OCI-LY7 (cell line): ENCODE results near the gene SPPL2B. TPM values are rescaled to one million over a fixed set of nuclear protein-coding genes. Genes with fewer than 3 reads are reported as not detected.

Source experiments
- BruUV-seq: library from RNA; stranded (reverse); fragments of 400-500 nt; replicated peaks from 2 replicates; lab custom pipeline; 2021; lab: Mats Ljungman, UMichigan
- CTCF ChIA-PET: fragments of 300-600 bp; sonication (Branson Sonifier 250); formaldehyde crosslinking; loops from one replicate; lab custom pipeline; 2022; ENCODE audit warnings: antibody characterized with exemption; ENCODE audit not compliant: unreplicated experiment; lab: Charles Lee
- POLR2A ChIA-PET: fragments of 300-600 bp; sonication (Branson Sonifier 250); formaldehyde crosslinking; loops from one replicate; lab custom pipeline; 2022; ENCODE audit warnings: antibody characterized with exemption; lab: Charles Lee
- DNase-seq: peaks from one replicate; pipeline ENCODE4 v3.0.0-alpha.2; 2015; ENCODE audit warnings: low spot score
- H2AFZ ChIP-seq: fragments of 200-600 bp; sonication (generic), shearing (Covaris generic); 2 replicates; pipeline ENCODE4 v1.6.1; 2014; ENCODE audit warnings: mild to moderate bottlenecking, antibody characterized with exemption, low read length, moderate library complexity
- H3K27ac ChIP-seq: fragments of 200-600 bp; sonication (generic); 2 replicates; pipeline ENCODE4 v1.5.1; 2014; ENCODE audit warnings: mixed run types, low read depth, mild to moderate bottlenecking, moderate library complexity, low read length, inconsistent platforms; ENCODE audit not compliant: poor library complexity, severe bottlenecking
- H3K36me3 ChIP-seq: fragments of 200-600 bp; sonication (generic); 2 replicates; pipeline ENCODE4 v1.6.1; 2014; ENCODE audit warnings: mild to moderate bottlenecking, antibody characterized with exemption, low read length, moderate library complexity, mixed read lengths; ENCODE audit not compliant: insufficient read depth
- H3K4me1 ChIP-seq: fragments of 200-600 bp; sonication (generic); 2 replicates; pipeline ENCODE4 v1.5.1; 2014; ENCODE audit warnings: mild to moderate bottlenecking, low read length; ENCODE audit not compliant: insufficient read depth, poor library complexity, severe bottlenecking
- H3K4me2 ChIP-seq: fragments of 200-600 bp; sonication (generic); 2 replicates; pipeline ENCODE4 v1.6.1; 2014; ENCODE audit warnings: mild to moderate bottlenecking, low read length
- H3K4me3 ChIP-seq: fragments of 200-600 bp; sonication (generic); 2 replicates; pipeline ENCODE4 v1.5.1; 2014; ENCODE audit warnings: mild to moderate bottlenecking, low read depth, low read length; ENCODE audit not compliant: poor library complexity, severe bottlenecking
- H3K79me2 ChIP-seq: fragments of 200-600 bp; sonication (generic); 2 replicates; pipeline ENCODE4 v1.6.1; 2016; ENCODE audit warnings: low read depth, mild to moderate bottlenecking, low read length, moderate library complexity, mixed read lengths; ENCODE audit not compliant: insufficient read depth
- H3K9me2 ChIP-seq: fragments of 200-600 bp; sonication (generic); 2 replicates; pipeline ENCODE4 v1.6.1; 2016; ENCODE audit warnings: mild to moderate bottlenecking, low read length, mixed read lengths; ENCODE audit not compliant: insufficient read depth
- H3K9me3 ChIP-seq: fragments of 200-600 bp; sonication (generic); 2 replicates; pipeline ENCODE4 v1.6.1; 2014; ENCODE audit warnings: mild to moderate bottlenecking, mixed run types, low read length, mixed read lengths
- H4K20me1 ChIP-seq: fragments of 200-600 bp; sonication (generic); 2 replicates; pipeline ENCODE4 v1.6.1; 2014; ENCODE audit warnings: mild to moderate bottlenecking, antibody characterized with exemption, low read length, moderate library complexity, mixed read lengths; ENCODE audit not compliant: insufficient read depth
- CTCF ChIP-seq: fragments of 200-600 bp; sonication (generic); conservative IDR thresholded peaks from 2 replicates; pipeline ENCODE4 v1.5.1; 2014; ENCODE audit warnings: mild to moderate bottlenecking, antibody characterized with exemption, low read length, moderate library complexity, mixed read lengths
- EZH2phosphoT487 ChIP-seq: fragments of 200-600 bp; sonication (generic); IDR thresholded peaks from 2 replicates; pipeline ENCODE4 v1.6.1; 2018; ENCODE audit warnings: low read depth, borderline replicate concordance, mild to moderate bottlenecking, mixed run types, antibody characterized with exemption, low read length, moderate library complexity, mixed read lengths
- intact Hi-C: fragments of 100-400 bp; cut with micrococcal nuclease; formaldehyde crosslinking; loops from one replicate; pipeline ENCODE4 v1.10.0; 2022; ENCODE audit not compliant: unreplicated experiment
- total RNA-seq, 2 experiments: library from RNA; depleted of rRNA in 1 of 2; stranded (reverse); fragments of >200 nt in 1 of 2; shearing (Covaris generic) in 1 of 2; gene quantifications; 2 replicates each; pipeline ENCODE4 v1.2.3, GENCODE V29; 2014 to 2022

Gene SPPL2B
- total RNA-seq, 2 experiments from 2014 or later = 106 to 191 TPM

- H3K4me1 ChIP-seq = peaks cover 18% of the 10 kb centered on the region
- H3K4me2 ChIP-seq = no peak overlapping the region
- ChIA-PET POLR2A (no interaction called here), CTCF (no interaction called here)
- no peak overlapping the region for H2AFZ ChIP-seq
- intact Hi-C loops = no loop called here
- no TSS peak for BruUV-seq
- no peak overlapping the region for H3K27ac ChIP-seq
- no peaks in the 10 kb centered on the region for H3K36me3 ChIP-seq
- no peaks in the 10 kb centered on the region for H3K9me3 ChIP-seq
- H3K4me3 ChIP-seq = no peak overlapping the region
- TF ChIP-seq CTCF = no peak
- TF ChIP-seq EZH2phosphoT487 = no peak
- no peaks in the 10 kb centered on the region for H3K79me2 ChIP-seq
- no peaks in the 10 kb centered on the region for H4K20me1 ChIP-seq
- no peaks in the 10 kb centered on the region for H3K9me2 ChIP-seq
- DNase-seq = no peak
These were observed 22.8 kb upstream of the SPPL2B start for GRCh38 chr19:2305452-2306280.

GRCh38 chr19:2306281-2306806 is 22.1 kb upstream of the SPPL2B start:
- Histone ChIP-seq H4K20me1 (no peaks in the 10 kb centered on the region), H2AFZ (no peak overlapping the region), H3K4me3 (no peak overlapping the region), H3K4me1 (peaks cover 18% of the 10 kb centered on the region), H3K36me3 (no peaks in the 10 kb centered on the region), H3K27ac (no peak overlapping the region), H3K79me2 (no peaks in the 10 kb centered on the region), H3K9me3 (no peaks in the 10 kb centered on the region), H3K9me2 (no peaks in the 10 kb centered on the region), H3K4me2 (no peak overlapping the region)
- TF ChIP-seq CTCF (no peak), EZH2phosphoT487 (no peak)
- intact Hi-C loops = no loop called here
- BruUV-seq = no TSS peak
- ChIA-PET CTCF (no interaction called here), POLR2A (no interaction called here)
- DNase-seq = no peak

GRCh38 chr19:2306971-2307370 is 21.5 kb upstream of the SPPL2B start:
- no peaks in the 10 kb centered on the region for H4K20me1 ChIP-seq
- DNase-seq = no peak
- H3K27ac ChIP-seq = no peak overlapping the region
- no TSS peak for BruUV-seq
- no peak overlapping the region for H3K4me3 ChIP-seq
- no peak overlapping the region for H3K4me2 ChIP-seq
- peaks cover 18% of the 10 kb centered on the region for H3K4me1 ChIP-seq
- intact Hi-C loops = no loop called here
- no peaks in the 10 kb centered on the region for H3K36me3 ChIP-seq
- H3K79me2 ChIP-seq = no peaks in the 10 kb centered on the region
- no peaks in the 10 kb centered on the region for H3K9me2 ChIP-seq
- H3K9me3 ChIP-seq = no peaks in the 10 kb centered on the region
- TF ChIP-seq EZH2phosphoT487 (no peak), CTCF (no peak)
- CTCF ChIA-PET = no interaction called here
- H2AFZ ChIP-seq = no peak overlapping the region
- POLR2A ChIA-PET = no interaction called here
